A549 treated with AZD9567 at 1 μM for 4 hours (cell line): ENCODE measurements around the gene KIR2DL1. TPM values are rescaled to one million over a fixed set of nuclear protein-coding genes. Genes with fewer than 3 reads are reported as not detected.

Experiments
- total RNA-seq: library from RNA; stranded (reverse); fragments of 200-300 nt; extraction: Qiagen RNA extraction; gene quantifications from 5 replicates; pipeline ENCODE4 v1.2.3, GENCODE V29; 2022; ENCODE audit not compliant: insufficient read depth

KIR2DL1 gene
- not detected in 5 replicates for total RNA-seq

DNA sequence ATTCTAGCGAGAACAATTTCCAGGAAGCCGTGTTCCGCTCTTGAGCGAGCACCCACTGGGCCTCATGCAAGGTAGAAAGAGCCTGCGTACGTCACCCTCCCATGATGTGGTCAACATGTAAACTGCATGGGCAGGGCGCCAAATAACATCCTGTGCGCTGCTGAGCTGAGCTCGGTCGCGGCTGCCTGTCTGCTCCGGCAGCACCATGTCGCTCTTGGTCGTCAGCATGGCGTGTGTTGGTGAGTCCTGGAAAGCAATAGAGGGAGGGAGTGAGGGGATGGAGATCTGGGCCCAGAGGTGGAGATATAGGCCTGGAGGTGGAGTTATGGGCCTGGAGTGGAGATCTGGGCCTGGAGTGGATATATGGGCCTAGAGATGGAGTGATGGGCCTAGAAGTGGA lies at the start of gene KIR2DL1:
Gene KIR2DL1 (plus strand): TSS at position 148 of the 400 bp plus-strand sequence. CDS start 58 bp downstream, at position 206.

DNA sequence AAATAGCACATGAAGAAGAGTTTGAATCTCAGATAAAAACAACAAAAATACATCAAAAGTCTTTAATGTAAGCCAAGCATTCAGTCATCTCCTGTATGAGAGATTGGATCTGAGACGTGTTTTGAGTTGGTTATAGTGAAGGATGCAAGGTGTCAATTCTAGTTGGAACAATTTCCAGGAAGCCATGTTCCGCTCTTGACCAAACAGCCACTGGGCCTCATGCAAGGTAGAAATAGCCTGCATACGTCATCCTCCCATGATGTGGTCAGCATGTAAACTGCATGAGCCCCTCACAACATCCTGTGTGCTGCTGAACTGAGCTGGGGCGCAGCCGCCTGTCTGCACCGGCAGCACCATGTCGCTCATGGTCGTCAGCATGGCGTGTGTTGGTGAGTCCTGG lies 45.5 kb upstream of the KIR2DL1 start, which contains the start of gene KIR3DL3:
Gene KIR3DL3 (plus strand): TSS at position 301 of the 400 bp plus-strand sequence. CDS start 55 bp downstream, at position 356.

GRCh38 chr19:54738306-54738705 lies 31.3 kb upstream of the KIR2DL1 start, which contains the start of gene KIR2DL3:
Gene KIR2DL3 (plus strand): TSS chr19:54738513. CDS start chr19:54738546, 33 bp downstream.

GRCh38 chr19:54803410-54803809 lies 33.8 kb downstream of the KIR2DL1 start, which contains the start of gene KIR2DL4:
Gene KIR2DL4 (plus strand): TSS chr19:54803610. CDS start chr19:54803652, 42 bp downstream.

DNA sequence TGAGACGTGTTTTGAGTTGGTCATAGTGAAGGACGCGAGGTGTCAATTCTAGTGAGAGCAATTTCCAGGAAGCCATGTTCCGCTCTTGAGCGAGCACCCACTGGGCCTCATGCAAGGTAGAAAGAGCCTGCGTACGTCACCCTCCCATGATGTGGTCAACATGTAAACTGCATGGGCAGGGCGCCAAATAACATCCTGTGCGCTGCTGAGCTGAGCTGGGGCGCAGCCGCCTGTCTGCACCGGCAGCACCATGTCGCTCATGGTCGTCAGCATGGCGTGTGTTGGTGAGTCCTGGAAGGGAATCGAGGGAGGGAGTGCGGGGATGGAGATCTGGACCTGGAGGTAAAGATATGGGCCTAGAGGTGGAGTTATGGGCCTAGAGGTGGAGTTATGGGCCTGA lies 46.7 kb downstream of the KIR2DL1 start, which contains the start of gene KIR3DL1:
Gene KIR3DL1 (plus strand): TSS at position 218 of the 400 bp plus-strand sequence.

GRCh38 chr19:54832496-54832895 lies 62.9 kb downstream of the KIR2DL1 start, which contains the start of gene KIR2DS4:
Gene KIR2DS4 (plus strand): TSS chr19:54832676.

Other genes with a start within 250 kb of the KIR2DL1 start
- 0.08 TPM in 1 of 5 replicates, not detected in the others for gene LILRA2, start 196.0 kb upstream of the KIR2DL1 start, total RNA-seq
- not detected in 5 replicates for gene LILRA1, start 176.2 kb upstream of the KIR2DL1 start, total RNA-seq
- gene LILRB1, start 139.3 kb upstream of the KIR2DL1 start, total RNA-seq = 0.07 to 0.08 TPM in 2 of 5 replicates, not detected in the others
- gene LILRB4, start 106.8 kb upstream of the KIR2DL1 start, total RNA-seq = not detected in 5 replicates
- not detected in 5 replicates for gene KIR3DL3, start 45.4 kb upstream of the KIR2DL1 start, total RNA-seq
- not detected in 5 replicates for gene KIR2DL3, start 31.3 kb upstream of the KIR2DL1 start, total RNA-seq
- gene KIR2DL4, start 33.8 kb downstream of the KIR2DL1 start, total RNA-seq = not detected in 5 replicates
- gene KIR3DL1, start 46.7 kb downstream of the KIR2DL1 start, total RNA-seq = not detected in 5 replicates
- not detected in 5 replicates for gene KIR2DS4, start 62.9 kb downstream of the KIR2DL1 start, total RNA-seq
- gene KIR3DL2, start 80.7 kb downstream of the KIR2DL1 start, total RNA-seq = not detected in 5 replicates
- not detected in 5 replicates for gene FCAR, start 104.4 kb downstream of the KIR2DL1 start, total RNA-seq
- gene NCR1, start 136.4 kb downstream of the KIR2DL1 start, total RNA-seq = not detected in 5 replicates
- gene NLRP7, start 177.7 kb downstream of the KIR2DL1 start, total RNA-seq = 0.03 TPM in 1 of 5 replicates, not detected in the others
- 26.2 to 29.9 TPM (median 28.2 TPM) in 5 replicates for gene NLRP2, start 196.6 kb downstream of the KIR2DL1 start, total RNA-seq